Astrocyte (in vitro differentiated cells and primary cell): Measurements from ENCODE around the gene CYP4F8.

Source experiments
- CTCF ChIP-seq: IDR thresholded peaks from 2 replicates; pipeline ENCODE4 v1.5.1; 2011; ENCODE audit warnings: low read depth, mild to moderate bottlenecking, inconsistent platforms, low read length, moderate library complexity; ENCODE audit not compliant: insufficient read depth
- EZH2 ChIP-seq: IDR thresholded peaks from 2 replicates; pipeline ENCODE4 v1.6.1; 2012; ENCODE audit warnings: mild to moderate bottlenecking, low read length, inconsistent platforms; ENCODE audit not compliant: insufficient read depth

- TF ChIP-seq CTCF (no peak), EZH2 (no peak)
Measured at GRCh38 chr19:15589760-15590451, 25.1 kb upstream of the CYP4F8 start.
